ENCODE data around the gene C1QTNF12. TPM values are rescaled to one million over a fixed set of nuclear protein-coding genes. Genes with fewer than 3 reads are reported as not detected.
"Not testable (repeated sequence)": the region's sequence is repeated elsewhere in the genome, so short reads cannot be mapped to it uniquely, and the experiment has no call there.

The C1QTNF12 gene
- total and polyA plus RNA-seq, 7 experiments from 2014 or later = 0.56 to 5.8 (median 3.0) TPM; not detected in 1

GRCh38 chr1:1197188-1197500, 49.4 kb downstream of the C1QTNF12 start:
- H3K4me3 Mint-ChIP-seq = no peak overlapping the region
- Histone ChIP-seq H3K4me1 (ENCODE audit: control insufficient read depth in 2 of 2, insufficient read depth in 2 of 2, low read length in 2 of 2) (no peaks in the 10 kb centered on the region), H3K27me3 (ENCODE audit: control insufficient read depth in 2 of 2, insufficient read depth in 2 of 2, low read length in 2 of 2) (no peaks in the 10 kb centered on the region), H3K27ac (ENCODE audit: low read depth, low read length) (no peak overlapping the region), H3K36me3 (ENCODE audit: control insufficient read depth in 2 of 3, insufficient read depth in 3 of 3, low read length in 3 of 3) (no peaks in the 10 kb centered on the region), H3K9me3 (ENCODE audit: control insufficient read depth in 2 of 3, low read length in 3 of 3) (no peaks in the 10 kb centered on the region), H3K4me3 (ENCODE audit: low read length) (no peak overlapping the region)
- intact Hi-C loops (cut with micrococcal nuclease) = no loop called here
- ChIA-PET POLR2A (no interaction called here), CTCF (no interaction called here)
- H3K4me1 Mint-ChIP-seq = peaks cover 0 to 11% (median 0%) of the 10 kb centered on the region in 7 donors
- DNase-seq (no peak), ATAC-seq (no peak)
- no peak overlapping the region for H3K27ac Mint-ChIP-seq
- H3K36me3 Mint-ChIP-seq = peaks cover 0 to 14% (median 2%) of the 10 kb centered on the region in 5 donors
- no peaks in the 10 kb centered on the region for H3K27me3 Mint-ChIP-seq
- peaks cover under 1 to 16% (median 7%) of the 10 kb centered on the region in 11 donors for H3K9me3 Mint-ChIP-seq

GRCh38 chr1:1196431-1197187, 49.9 kb downstream of the C1QTNF12 start:
- no peaks in the 10 kb centered on the region for H3K27me3 Mint-ChIP-seq
- peaks cover 5 to 21% (median 10%) of the 10 kb centered on the region in 11 donors for H3K9me3 Mint-ChIP-seq
- Histone ChIP-seq H3K4me3 (ENCODE audit: low read length) (no peak overlapping the region), H3K9me3 (ENCODE audit: control insufficient read depth in 2 of 3, low read length in 3 of 3) (no peaks in the 10 kb centered on the region), H3K4me1 (ENCODE audit: control insufficient read depth in 2 of 2, insufficient read depth in 2 of 2, low read length in 2 of 2) (no peaks in the 10 kb centered on the region), H3K27ac (ENCODE audit: low read depth, low read length) (no peak overlapping the region), H3K27me3 (ENCODE audit: control insufficient read depth in 2 of 2, insufficient read depth in 2 of 2, low read length in 2 of 2) (no peaks in the 10 kb centered on the region), H3K36me3 (ENCODE audit: control insufficient read depth in 2 of 3, insufficient read depth in 3 of 3, low read length in 3 of 3) (no peaks in the 10 kb centered on the region)
- intact Hi-C loops (cut with micrococcal nuclease) = no loop called here
- peak overlapping the region in 1 of 10 donors; percentile 14 for H3K4me3 Mint-ChIP-seq
- DNase-seq = no peak
- no peak for ATAC-seq
- POLR2A ChIA-PET = interaction anchor here (0.8 kb wide), 1 partner anchor 12 kb away, joined by 3 read pairs; no protein-coding TSS in a partner anchor
- H3K36me3 Mint-ChIP-seq = peaks cover 0 to 19% (median 5%) of the 10 kb centered on the region in 5 donors
- peaks cover 0 to 11% (median 0%) of the 10 kb centered on the region in 7 donors for H3K4me1 Mint-ChIP-seq
- CTCF ChIA-PET = no interaction called here
- H3K27ac Mint-ChIP-seq = no peak overlapping the region

GRCh38 chr1:1195726-1196125, 50.8 kb downstream of the C1QTNF12 start:
- H3K4me1 Mint-ChIP-seq = peaks cover 0 to 11% (median 0%) of the 10 kb centered on the region in 7 donors
- H3K27ac ChIP-seq (ENCODE audit: low read depth, low read length); intact Hi-C loops (cut with micrococcal nuclease); H3K4me1 ChIP-seq (ENCODE audit: control insufficient read depth in 2 of 2, insufficient read depth in 2 of 2, low read length in 2 of 2); H3K27me3 ChIP-seq (ENCODE audit: control insufficient read depth in 2 of 2, insufficient read depth in 2 of 2, low read length in 2 of 2); H3K9me3 ChIP-seq (ENCODE audit: control insufficient read depth in 2 of 3, low read length in 3 of 3); H3K4me3 ChIP-seq (ENCODE audit: low read length); H3K36me3 ChIP-seq (ENCODE audit: control insufficient read depth in 2 of 3, insufficient read depth in 3 of 3, low read length in 3 of 3); ATAC-seq; H3K27ac Mint-ChIP-seq; H3K27me3 Mint-ChIP-seq; CTCF ChIA-PET; DNase-seq; H3K4me3 Mint-ChIP-seq: not testable (repeated sequence)
- peaks cover 5 to 21% (median 13%) of the 10 kb centered on the region in 11 donors for H3K9me3 Mint-ChIP-seq
- peaks cover 0 to 19% (median 5%) of the 10 kb centered on the region in 5 donors for H3K36me3 Mint-ChIP-seq
- POLR2A ChIA-PET = interaction anchor here (0.8 kb wide), 2 partner anchors 12 to 20 kb away, joined by 3 to 4 read pairs; no protein-coding TSS in a partner anchor

GRCh38 chr1:1194723-1195122, 51.8 kb downstream of the C1QTNF12 start:
- Histone ChIP-seq H3K4me3 (ENCODE audit: low read length) (no peak overlapping the region), H3K27me3 (ENCODE audit: control insufficient read depth in 2 of 2, insufficient read depth in 2 of 2, low read length in 2 of 2) (no peaks in the 10 kb centered on the region), H3K4me1 (ENCODE audit: control insufficient read depth in 2 of 2, insufficient read depth in 2 of 2, low read length in 2 of 2) (no peaks in the 10 kb centered on the region), H3K36me3 (ENCODE audit: control insufficient read depth in 2 of 3, insufficient read depth in 3 of 3, low read length in 3 of 3) (no peaks in the 10 kb centered on the region), H3K27ac (ENCODE audit: low read depth, low read length) (no peak overlapping the region), H3K9me3 (ENCODE audit: control insufficient read depth in 2 of 3, low read length in 3 of 3) (no peaks in the 10 kb centered on the region)
- H3K27me3 Mint-ChIP-seq = peaks cover 0 to 5% (median 0%) of the 10 kb centered on the region in 5 donors
- H3K4me3 Mint-ChIP-seq = no peak overlapping the region
- intact Hi-C loops (cut with micrococcal nuclease) = no loop called here
- peaks cover 0 to 1% (median 0%) of the 10 kb centered on the region in 7 donors for H3K4me1 Mint-ChIP-seq
- H3K9me3 Mint-ChIP-seq = peaks cover 5 to 21% (median 15%) of the 10 kb centered on the region in 11 donors
- ATAC-seq (no peak), DNase-seq (no peak)
- ChIA-PET POLR2A (no interaction called here), CTCF (no interaction called here)
- H3K36me3 Mint-ChIP-seq = peaks cover 0 to 19% (median 5%) of the 10 kb centered on the region in 5 donors
- H3K27ac Mint-ChIP-seq = no peak overlapping the region

Small RNAs within 50 kb of the gene (microRNA-seq; reads per million reads assigned to microRNA genes)
- gene MIR6726 (ENCODE audit: borderline microRNAs expressed) = not detected

Other genes with a start within 250 kb of the C1QTNF12 start
- 10 to 100 TPM in 2 of 5 experiments, under 1 TPM in 1, not detected in 2; 0.22 to 35.0 (median 18.8) TPM for gene HES4, start 246.6 kb downstream of the C1QTNF12 start, total RNA-seq
- gene HES4, start 246.6 kb downstream of the C1QTNF12 start, polyA plus RNA-seq = 1 to 10 TPM in 1 of 2 donors, under 1 TPM in 1; 0.61 to 1.8 TPM
- gene ISG15, start 233.2 kb downstream of the C1QTNF12 start, total RNA-seq = 100 to 1,000 TPM in 1 of 5 experiments, 10 to 100 TPM in 4; 17.4 to 227 (median 25.4) TPM
- gene ISG15, start 233.2 kb downstream of the C1QTNF12 start, polyA plus RNA-seq = 100 to 1,000 TPM; 114 to 218 TPM
- gene AGRN, start 226.6 kb downstream of the C1QTNF12 start, total RNA-seq = 10 to 100 TPM in 1 of 5 experiments, 1 to 10 TPM in 4; 1.8 to 10.9 (median 4.9) TPM
- 1 to 10 TPM in 1 of 2 donors, under 1 TPM in 1; 0.19 to 1.2 TPM for gene AGRN, start 226.6 kb downstream of the C1QTNF12 start, polyA plus RNA-seq
- under 1 TPM in 1 of 5 experiments, not detected in 4; 0.32 TPM for gene RNF223, start 172.4 kb downstream of the C1QTNF12 start, total RNA-seq
- gene RNF223, start 172.4 kb downstream of the C1QTNF12 start, polyA plus RNA-seq = not detected
- 10 to 100 TPM; 17.6 to 21.9 (median 19.6) TPM for gene C1orf159, start 130.6 kb downstream of the C1QTNF12 start, total RNA-seq
- 10 to 100 TPM in 1 of 2 donors, 1 to 10 TPM in 1; 6.4 to 10.5 TPM for gene C1orf159, start 130.6 kb downstream of the C1QTNF12 start, polyA plus RNA-seq
- gene TTLL10, start 72.8 kb downstream of the C1QTNF12 start, total RNA-seq = under 1 TPM in 2 of 5 experiments, not detected in 3; 0.58 to 0.80 TPM
- not detected for gene TTLL10, start 72.8 kb downstream of the C1QTNF12 start, polyA plus RNA-seq
- 10 to 100 TPM in 2 of 5 experiments, 1 to 10 TPM in 1, not detected in 2; 2.6 to 81.7 (median 12.6) TPM for gene TNFRSF18, start 40.1 kb downstream of the C1QTNF12 start, total RNA-seq
- gene TNFRSF18, start 40.1 kb downstream of the C1QTNF12 start, polyA plus RNA-seq = under 1 TPM in 1 of 2 donors, not detected in 1; 0.32 TPM
- 100 to 1,000 TPM in 1 of 5 experiments, 10 to 100 TPM in 1, 1 to 10 TPM in 2, under 1 TPM in 1; 0.49 to 192 (median 7.8) TPM for gene TNFRSF4, start 32.6 kb downstream of the C1QTNF12 start, total RNA-seq
- gene TNFRSF4, start 32.6 kb downstream of the C1QTNF12 start, polyA plus RNA-seq = 1 to 10 TPM; 1.4 to 1.5 TPM
- gene SDF4, start 14.7 kb downstream of the C1QTNF12 start, total RNA-seq = 100 to 1,000 TPM in 4 of 5 experiments, 10 to 100 TPM in 1; 75.8 to 124 (median 110) TPM
- 10 to 100 TPM; 74.8 to 90.7 TPM for gene SDF4, start 14.7 kb downstream of the C1QTNF12 start, polyA plus RNA-seq
- 10 to 100 TPM; 10.9 to 29.0 (median 22.8) TPM for gene B3GALT6, start 14.5 kb downstream of the C1QTNF12 start, total RNA-seq
- gene B3GALT6, start 14.5 kb downstream of the C1QTNF12 start, polyA plus RNA-seq = 10 to 100 TPM in 1 of 2 donors, 1 to 10 TPM in 1; 7.2 to 12.7 TPM
- gene UBE2J2, start 27.1 kb upstream of the C1QTNF12 start, total RNA-seq = 10 to 100 TPM; 62.3 to 89.3 (median 75.1) TPM
- gene UBE2J2, start 27.1 kb upstream of the C1QTNF12 start, polyA plus RNA-seq = 10 to 100 TPM; 86.1 to 92.2 TPM
- gene SCNN1D, start 33.7 kb upstream of the C1QTNF12 start, total RNA-seq = 10 to 100 TPM in 3 of 5 experiments, 1 to 10 TPM in 2; 4.2 to 15.8 (median 10.1) TPM
- not detected for gene SCNN1D, start 33.7 kb upstream of the C1QTNF12 start, polyA plus RNA-seq
- gene ACAP3, start 61.2 kb upstream of the C1QTNF12 start, total RNA-seq = 10 to 100 TPM; 51.5 to 70.8 (median 58.2) TPM
- 1 to 10 TPM; 3.2 to 5.9 TPM for gene ACAP3, start 61.2 kb upstream of the C1QTNF12 start, polyA plus RNA-seq
- gene PUSL1, start 61.9 kb upstream of the C1QTNF12 start, total RNA-seq = 10 to 100 TPM; 17.7 to 25.4 (median 19.4) TPM
- gene PUSL1, start 61.9 kb upstream of the C1QTNF12 start, polyA plus RNA-seq = 10 to 100 TPM; 16.2 to 26.1 TPM
- gene INTS11, start 77.9 kb upstream of the C1QTNF12 start, total RNA-seq = 100 to 1,000 TPM; 126 to 187 (median 161) TPM
- gene INTS11, start 77.9 kb upstream of the C1QTNF12 start, polyA plus RNA-seq = 10 to 100 TPM; 62.8 to 74.0 TPM
- 10 to 100 TPM; 11.5 to 29.3 (median 19.1) TPM for gene CPTP, start 78.1 kb upstream of the C1QTNF12 start, total RNA-seq
- 10 to 100 TPM; 17.7 to 26.5 TPM for gene CPTP, start 78.1 kb upstream of the C1QTNF12 start, polyA plus RNA-seq
- 1 to 10 TPM; 1.1 to 2.6 (median 1.8) TPM for gene TAS1R3, start 84.6 kb upstream of the C1QTNF12 start, total RNA-seq
- under 1 TPM in 1 of 2 donors, not detected in 1; 0.32 TPM for gene TAS1R3, start 84.6 kb upstream of the C1QTNF12 start, polyA plus RNA-seq
- 10 to 100 TPM; 40.2 to 54.9 (median 45.9) TPM for gene DVL1, start 102.7 kb upstream of the C1QTNF12 start, total RNA-seq
- gene DVL1, start 102.7 kb upstream of the C1QTNF12 start, polyA plus RNA-seq = 1 to 10 TPM in 1 of 2 donors, under 1 TPM in 1; 0.78 to 1.1 TPM
- 1 to 10 TPM in 3 of 5 experiments, under 1 TPM in 2; 0.39 to 2.2 (median 1.0) TPM for gene MXRA8, start 111.8 kb upstream of the C1QTNF12 start, total RNA-seq
- gene MXRA8, start 111.8 kb upstream of the C1QTNF12 start, polyA plus RNA-seq = under 1 TPM; 0.41 to 0.66 TPM
- 100 to 1,000 TPM in 1 of 5 experiments, 10 to 100 TPM in 4; 53.8 to 107 (median 64.5) TPM for gene AURKAIP1, start 128.5 kb upstream of the C1QTNF12 start, total RNA-seq
- 100 to 1,000 TPM; 135 to 160 TPM for gene AURKAIP1, start 128.5 kb upstream of the C1QTNF12 start, polyA plus RNA-seq
- gene CCNL2, start 152.6 kb upstream of the C1QTNF12 start, total RNA-seq = 100 to 1,000 TPM; 130 to 403 (median 278) TPM
- gene CCNL2, start 152.6 kb upstream of the C1QTNF12 start, polyA plus RNA-seq = 10 to 100 TPM; 16.3 to 38.3 TPM
- gene MRPL20, start 160.6 kb upstream of the C1QTNF12 start, total RNA-seq = 100 to 1,000 TPM in 4 of 5 experiments, 10 to 100 TPM in 1; 91.2 to 135 (median 122) TPM
- gene MRPL20, start 160.6 kb upstream of the C1QTNF12 start, polyA plus RNA-seq = 100 to 1,000 TPM; 221 to 239 TPM
- gene ANKRD65, start 174.6 kb upstream of the C1QTNF12 start, total RNA-seq = not detected
- not detected for gene ANKRD65, start 174.6 kb upstream of the C1QTNF12 start, polyA plus RNA-seq
- 1 to 10 TPM in 1 of 5 experiments, under 1 TPM in 1, not detected in 3; 0.15 to 1.2 TPM for gene VWA1, start 189.0 kb upstream of the C1QTNF12 start, total RNA-seq
- not detected for gene VWA1, start 189.0 kb upstream of the C1QTNF12 start, polyA plus RNA-seq
- 1 to 10 TPM in 4 of 5 experiments, under 1 TPM in 1; 0.61 to 2.0 (median 1.4) TPM for gene ATAD3C, start 203.0 kb upstream of the C1QTNF12 start, total RNA-seq
- under 1 TPM; 0.64 to 0.76 TPM for gene ATAD3C, start 203.0 kb upstream of the C1QTNF12 start, polyA plus RNA-seq
- 10 to 100 TPM; 42.5 to 53.8 (median 51.7) TPM for gene ATAD3B, start 225.0 kb upstream of the C1QTNF12 start, total RNA-seq
- 1 to 10 TPM; 4.5 to 6.1 TPM for gene ATAD3B, start 225.0 kb upstream of the C1QTNF12 start, polyA plus RNA-seq